GM18502 (cell line): ENCODE data around the gene ARMC2.

Source experiments
- ATAC-seq: cut with Tn5 transposase; IDR thresholded peaks from one replicate; pipeline ENCODE4 v1.9.1; 2021; ENCODE audit warnings: mild to moderate bottlenecking; ENCODE audit not compliant: unreplicated experiment, poor library complexity

Gene ARMC2

GRCh38 chr6:108947114-108947854, 99.1 kb downstream of the ARMC2 start:
- no peak for ATAC-seq

GRCh38 chr6:108948181-108948661, 100.0 kb downstream of the ARMC2 start:
- ATAC-seq = no peak

GRCh38 chr6:108951351-108951953, 103.2 kb downstream of the ARMC2 start:
- ATAC-seq = no peak

GRCh38 chr6:108952776-108953486, 104.7 kb downstream of the ARMC2 start:
- ATAC-seq = no peak

- no peak for ATAC-seq
These were observed 105.5 kb downstream of the ARMC2 start for GRCh38 chr6:108953681-108954080.

- ATAC-seq = no peak
These were observed 107.2 kb downstream of the ARMC2 start for GRCh38 chr6:108955329-108955949.

GRCh38 chr6:108957221-108957620, 109.0 kb downstream of the ARMC2 start:
- ATAC-seq = no peak

- ATAC-seq = no peak
These were observed 110.9 kb downstream of the ARMC2 start for GRCh38 chr6:108958900-108959770.

GRCh38 chr6:108959972-108960582, 111.9 kb downstream of the ARMC2 start:
- no peak for ATAC-seq

GRCh38 chr6:108960601-108961000, 112.4 kb downstream of the ARMC2 start:
- ATAC-seq = no peak

- no peak for ATAC-seq
These were observed 112.9 kb downstream of the ARMC2 start for GRCh38 chr6:108961077-108961476.

GRCh38 chr6:108961985-108962384, 113.8 kb downstream of the ARMC2 start:
- no peak for ATAC-seq

GRCh38 chr6:108966251-108966650, 118.0 kb downstream of the ARMC2 start:
- no peak for ATAC-seq

GRCh38 chr6:108966855-108967755, 118.9 kb downstream of the ARMC2 start:
- ATAC-seq = no peak

- no peak for ATAC-seq
These were observed 120.4 kb downstream of the ARMC2 start for GRCh38 chr6:108968325-108969316.

GRCh38 chr6:108969776-108970175, 121.6 kb downstream of the ARMC2 start:
- no peak for ATAC-seq

- no peak for ATAC-seq
These were observed 126.0 kb downstream of the ARMC2 start for GRCh38 chr6:108974201-108974600.
